Measurements from ENCODE around the gene GOLIM4. TPM values are rescaled to one million over a fixed set of nuclear protein-coding genes. Genes with fewer than 3 reads are reported as not detected.
A peak's percentile ranks its signal among the peaks of the same experiment; 100 is the strongest.

Gene GOLIM4
- total and polyA plus RNA-seq, 4 donors, result 17.9 to 47.9 (median 32.7) TPM

DNA sequence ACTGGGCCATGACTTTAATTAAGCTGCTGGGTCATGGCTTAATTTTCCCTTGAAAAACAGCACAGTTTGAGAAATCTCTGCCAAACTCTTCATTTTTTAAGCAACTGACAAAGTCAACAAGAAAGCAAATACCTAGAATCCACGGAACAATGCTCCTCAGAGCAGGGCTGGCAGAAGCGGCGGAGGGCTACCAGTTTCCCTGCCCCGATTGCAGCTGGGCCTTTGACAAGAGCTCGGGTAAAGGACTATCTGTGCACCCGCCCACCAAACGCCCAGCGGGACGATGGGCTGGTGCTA lies 1.2 kb downstream of the GOLIM4 start:
- Histone ChIP-seq H3K9me3 (ENCODE audit: control insufficient read depth in 4 of 4, low read length in 3 of 4) (no peaks in the 10 kb centered on the region), H3K27me3 (ENCODE audit: control insufficient read depth in 4 of 4, insufficient read depth in 4 of 4, low read length in 3 of 4) (no peaks in the 10 kb centered on the region), H3K9ac (ENCODE audit: low read depth in 1 of 2, low read length in 2 of 2) (peak overlapping the region; percentile 61 to 81), H3K36me3 (ENCODE audit: control insufficient read depth in 4 of 4, insufficient read depth in 3 of 4, low read depth in 1 of 4, low read length in 3 of 4) (no peaks in the 10 kb centered on the region), H3K4me3 (ENCODE audit: low read depth in 1 of 3, low read length in 3 of 3) (peak overlapping the region; percentile 66 to 97 (median 90)), H3K27ac (ENCODE audit: low read depth in 1 of 2, low read length in 2 of 2) (peak overlapping the region; percentile 97 to 98), H3K4me1 (ENCODE audit: control insufficient read depth in 4 of 4, insufficient read depth in 4 of 4, low read length in 3 of 4) (peaks cover 12 to 61% (median 44%) of the 10 kb centered on the region in 4 donors)
- under 1% methylated on average over 9 of the region's 9 CpGs for WGBS
- DNase-seq (ENCODE audit: low spot score), result no peak
- TF ChIP-seq, protein P1, sequence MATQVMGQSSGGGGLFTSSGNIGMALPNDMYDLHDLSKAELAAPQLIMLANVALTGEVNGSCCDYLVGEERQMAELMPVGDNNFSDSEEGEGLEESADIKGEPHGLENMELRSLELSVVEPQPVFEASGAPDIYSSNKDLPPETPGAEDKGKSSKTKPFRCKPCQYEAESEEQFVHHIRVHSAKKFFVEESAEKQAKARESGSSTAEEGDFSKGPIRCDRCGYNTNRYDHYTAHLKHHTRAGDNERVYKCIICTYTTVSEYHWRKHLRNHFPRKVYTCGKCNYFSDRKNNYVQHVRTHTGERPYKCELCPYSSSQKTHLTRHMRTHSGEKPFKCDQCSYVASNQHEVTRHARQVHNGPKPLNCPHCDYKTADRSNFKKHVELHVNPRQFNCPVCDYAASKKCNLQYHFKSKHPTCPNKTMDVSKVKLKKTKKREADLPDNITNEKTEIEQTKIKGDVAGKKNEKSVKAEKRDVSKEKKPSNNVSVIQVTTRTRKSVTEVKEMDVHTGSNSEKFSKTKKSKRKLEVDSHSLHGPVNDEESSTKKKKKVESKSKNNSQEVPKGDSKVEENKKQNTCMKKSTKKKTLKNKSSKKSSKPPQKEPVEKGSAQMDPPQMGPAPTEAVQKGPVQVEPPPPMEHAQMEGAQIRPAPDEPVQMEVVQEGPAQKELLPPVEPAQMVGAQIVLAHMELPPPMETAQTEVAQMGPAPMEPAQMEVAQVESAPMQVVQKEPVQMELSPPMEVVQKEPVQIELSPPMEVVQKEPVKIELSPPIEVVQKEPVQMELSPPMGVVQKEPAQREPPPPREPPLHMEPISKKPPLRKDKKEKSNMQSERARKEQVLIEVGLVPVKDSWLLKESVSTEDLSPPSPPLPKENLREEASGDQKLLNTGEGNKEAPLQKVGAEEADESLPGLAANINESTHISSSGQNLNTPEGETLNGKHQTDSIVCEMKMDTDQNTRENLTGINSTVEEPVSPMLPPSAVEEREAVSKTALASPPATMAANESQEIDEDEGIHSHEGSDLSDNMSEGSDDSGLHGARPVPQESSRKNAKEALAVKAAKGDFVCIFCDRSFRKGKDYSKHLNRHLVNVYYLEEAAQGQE (IDR thresholded peaks at IDR 0.05), result no peak
- TF ChIP-seq MAX (IDR thresholded peaks at IDR 0.05), result no peak
- TF ChIP-seq CTCF (IDR thresholded peaks at IDR 0.05; ENCODE audit: low read depth, low read length, missing input control), result peak; percentile 48
- TF ChIP-seq EGR1 (IDR thresholded peaks at IDR 0.05; ENCODE audit: low read depth in 2 of 2), result peak in 1 of 2 donors; percentile 37

DNA sequence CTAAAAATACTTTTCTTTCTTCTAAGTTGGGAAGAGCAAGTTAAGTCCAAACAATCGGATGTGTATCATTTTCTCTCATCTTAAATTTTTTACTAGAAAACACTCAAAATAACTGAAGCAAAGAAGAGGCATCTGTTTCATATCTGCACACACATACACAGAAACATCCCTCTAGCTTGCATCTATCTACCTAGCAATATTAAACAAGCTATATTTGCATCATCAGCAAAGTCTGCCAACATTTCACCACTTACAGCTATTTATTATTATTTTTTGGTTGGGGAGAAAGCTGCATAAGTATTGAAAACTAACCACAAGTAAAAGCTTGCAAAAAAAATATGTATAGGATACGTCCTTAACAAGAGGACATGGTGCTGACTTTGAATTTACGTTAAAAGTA lies 1.9 kb downstream of the GOLIM4 start:
- no peak for TF ChIP-seq GABPA (IDR thresholded peaks at IDR 0.05 in 1 of 2, conservative IDR thresholded peaks at IDR 0.05 in 1 of 2)
- TF ChIP-seq SP1 (IDR thresholded peaks at IDR 0.05), result no peak
- TF ChIP-seq ZBTB33 (IDR thresholded peaks at IDR 0.05), result no peak
- TF ChIP-seq, protein P1 (IDR thresholded peaks at IDR 0.05), result no peak
- no peak for TF ChIP-seq EGR1 (IDR thresholded peaks at IDR 0.05; ENCODE audit: low read depth in 2 of 2)
- no peak for TF ChIP-seq HNF4G (IDR thresholded peaks at IDR 0.05)
- TF ChIP-seq, protein P2, sequence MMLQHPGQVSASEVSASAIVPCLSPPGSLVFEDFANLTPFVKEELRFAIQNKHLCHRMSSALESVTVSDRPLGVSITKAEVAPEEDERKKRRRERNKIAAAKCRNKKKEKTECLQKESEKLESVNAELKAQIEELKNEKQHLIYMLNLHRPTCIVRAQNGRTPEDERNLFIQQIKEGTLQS (IDR thresholded peaks at IDR 0.05), result no peak
- TF ChIP-seq YY1 (IDR thresholded peaks at IDR 0.05), result no peak
- TF ChIP-seq JUND (IDR thresholded peaks at IDR 0.05), result no peak
- no peak for TF ChIP-seq FOXA1 (IDR thresholded peaks at IDR 0.05)
- TF ChIP-seq RXRA (IDR thresholded peaks at IDR 0.05), result no peak
- TF ChIP-seq NR2F2 (IDR thresholded peaks at IDR 0.05), result no peak
- no peak for TF ChIP-seq FOXA2 (IDR thresholded peaks at IDR 0.05)
- TF ChIP-seq TAF1 (conservative IDR thresholded peaks at IDR 0.05), result no peak
- no peak for TF ChIP-seq RAD21 (IDR thresholded peaks at IDR 0.05)
- TF ChIP-seq CTCF (IDR thresholded peaks at IDR 0.05; ENCODE audit: low read depth, low read length, missing input control), result no peak
- no peaks in the 10 kb centered on the region for H3K9me3 ChIP-seq (ENCODE audit: control insufficient read depth in 4 of 4, low read length in 3 of 4)
- H3K9ac ChIP-seq (ENCODE audit: low read depth in 1 of 2, low read length in 2 of 2), result peak overlapping the region in 1 of 2 donors; percentile 65
- DNase-seq (ENCODE audit: low spot score), result no peak
- H3K27me3 ChIP-seq (ENCODE audit: control insufficient read depth in 4 of 4, insufficient read depth in 4 of 4, low read length in 3 of 4), result no peaks in the 10 kb centered on the region
- no peaks in the 10 kb centered on the region for H3K36me3 ChIP-seq (ENCODE audit: control insufficient read depth in 4 of 4, insufficient read depth in 3 of 4, low read depth in 1 of 4, low read length in 3 of 4)
- H3K4me1 ChIP-seq (ENCODE audit: control insufficient read depth in 4 of 4, insufficient read depth in 4 of 4, low read length in 3 of 4), result peaks cover 12 to 67% (median 51%) of the 10 kb centered on the region in 4 donors
- peak overlapping the region; percentile 42 to 97 (median 90) for H3K4me3 ChIP-seq (ENCODE audit: low read depth in 1 of 3, low read length in 3 of 3)
- H3K27ac ChIP-seq (ENCODE audit: low read depth in 1 of 2, low read length in 2 of 2), result no peak overlapping the region
- 25% methylated on average over 3 of the region's 3 CpGs for WGBS

Data from liver (tissue), 9 donors.